GM18511 (cell line): ENCODE results near the gene GATAD2A.
"Not testable (repeated sequence)": the region's sequence is repeated elsewhere in the genome, so short reads cannot be mapped to it uniquely, and the experiment has no call there.

Experiments
- ATAC-seq: cut with Tn5 transposase; IDR thresholded peaks from one replicate; pipeline ENCODE4 v1.9.1; 2021; ENCODE audit warnings: mild to moderate bottlenecking, moderate library complexity; ENCODE audit not compliant: unreplicated experiment

The GATAD2A gene

DNA sequence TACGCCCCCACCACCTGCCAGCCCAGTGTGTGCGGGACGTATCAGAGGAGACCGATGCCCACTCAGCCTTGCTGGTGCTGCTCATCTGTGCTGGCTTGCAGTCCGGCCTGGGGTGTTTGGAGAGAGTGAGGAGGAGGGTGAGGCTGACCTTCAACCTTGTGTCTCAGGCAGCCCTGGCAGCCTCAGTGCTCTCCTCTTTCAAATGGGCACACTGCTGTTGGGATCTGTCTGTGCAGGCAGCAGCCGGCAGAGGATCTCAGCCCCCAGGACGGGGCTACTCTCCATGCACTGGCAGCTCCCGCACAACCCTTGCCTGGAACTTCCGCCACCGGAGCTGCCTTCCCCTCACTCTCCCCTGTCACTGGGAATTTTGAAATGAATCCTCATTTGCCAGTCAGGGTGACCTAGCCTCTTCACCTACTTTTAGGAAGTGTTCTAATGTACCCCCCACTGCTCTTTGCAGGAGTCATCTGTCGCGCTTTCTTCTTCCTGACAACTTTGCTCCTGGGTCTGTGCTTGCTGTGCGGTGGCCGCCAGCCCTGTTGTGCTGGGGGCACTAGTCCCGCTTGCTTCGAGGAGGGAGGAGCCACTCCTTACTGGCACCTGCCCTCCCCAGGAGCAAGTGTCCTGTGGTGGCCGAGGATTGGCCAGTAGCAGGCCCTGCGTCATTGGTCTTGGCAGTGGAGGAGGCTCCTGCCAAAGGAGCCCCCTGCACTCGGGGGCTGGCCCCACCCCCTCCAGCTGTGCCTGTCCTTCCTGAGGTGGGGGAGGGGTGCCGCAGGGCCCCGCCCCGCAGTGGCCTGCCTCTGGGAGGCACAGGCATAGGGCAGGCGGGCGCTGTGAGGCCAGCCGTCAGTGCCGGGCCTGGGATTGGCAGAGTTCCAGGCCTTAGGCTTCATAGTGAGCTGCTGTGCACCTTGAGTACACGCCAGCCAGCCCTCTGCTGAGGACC lies 56.5 kb downstream of the GATAD2A start:
- no peak for ATAC-seq

GRCh38 chr19:19463348-19464117 lies 58.1 kb downstream of the GATAD2A start:
- ATAC-seq = no peak

GRCh38 chr19:19464339-19465098 lies 59.0 kb downstream of the GATAD2A start:
- no peak for ATAC-seq

- ATAC-seq = no peak
Measured at GRCh38 chr19:19465436-19466070, 60.1 kb downstream of the GATAD2A start.

- no peak for ATAC-seq
Measured at GRCh38 chr19:19466201-19466600, 60.7 kb downstream of the GATAD2A start.

GRCh38 chr19:19468424-19469050 lies 63.1 kb downstream of the GATAD2A start:
- no peak for ATAC-seq

GRCh38 chr19:19470579-19470978 lies 65.1 kb downstream of the GATAD2A start:
- ATAC-seq = no peak

DNA sequence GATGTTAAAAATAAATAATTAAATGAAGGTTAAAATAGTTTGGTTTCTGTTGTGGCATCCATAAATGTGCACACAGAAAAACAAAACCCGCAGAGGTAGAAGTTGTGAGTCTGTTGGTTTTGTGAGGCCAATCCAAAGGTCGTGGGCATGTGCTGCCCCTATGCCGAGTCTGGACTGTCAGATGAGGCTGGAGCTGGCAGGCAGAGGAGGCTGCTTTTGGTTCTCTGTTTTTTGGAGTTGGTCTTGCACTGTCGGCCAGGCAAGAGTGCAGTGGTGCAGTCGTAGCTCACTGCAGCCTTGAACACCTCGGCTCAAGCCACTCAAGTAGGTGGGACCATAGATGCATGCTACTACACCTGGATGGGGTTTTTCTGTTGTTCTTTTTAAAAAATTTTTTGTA lies 66.2 kb downstream of the GATAD2A start:
- ATAC-seq = no peak

GRCh38 chr19:19472106-19472505 lies 66.6 kb downstream of the GATAD2A start:
- ATAC-seq = not testable (repeated sequence)

- no peak for ATAC-seq
Measured at GRCh38 chr19:19475015-19475765, 69.7 kb downstream of the GATAD2A start.

GRCh38 chr19:19475849-19476828 lies 70.7 kb downstream of the GATAD2A start:
- ATAC-seq = no peak

DNA sequence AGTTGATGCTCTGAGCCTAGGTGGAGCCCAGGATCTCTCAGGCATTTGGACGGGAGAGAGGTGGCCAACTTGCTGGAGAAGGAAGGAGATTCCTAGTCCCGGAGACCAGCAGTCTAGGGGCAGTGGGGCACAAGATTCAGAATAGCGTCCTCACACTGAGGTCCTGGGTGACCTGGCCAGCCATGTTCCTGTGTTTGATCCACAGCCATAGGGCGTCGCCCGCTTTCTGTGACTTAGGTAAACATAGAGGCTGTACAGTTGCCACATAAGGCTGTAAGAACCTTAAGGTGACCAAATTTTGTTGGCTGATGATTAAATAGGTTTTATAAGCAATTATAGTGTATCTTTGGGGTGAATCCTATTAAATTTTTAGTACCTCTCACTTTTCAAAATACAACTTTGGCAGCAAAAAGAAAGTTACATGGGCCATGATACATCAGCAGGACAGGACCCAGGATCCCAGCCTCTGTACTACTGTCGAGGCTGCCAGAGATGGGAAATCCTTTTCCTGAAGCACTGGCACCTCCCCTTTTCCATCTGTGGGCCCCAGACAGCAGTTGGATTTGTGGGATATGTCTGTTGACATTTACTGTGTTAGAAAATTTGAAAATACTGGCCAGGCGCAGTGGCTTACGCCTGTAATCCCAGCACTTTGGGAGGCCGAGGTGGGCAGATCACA lies 72.4 kb downstream of the GATAD2A start:
- no peak for ATAC-seq

- ATAC-seq = no peak
Measured at GRCh38 chr19:19480688-19481087, 75.2 kb downstream of the GATAD2A start.

DNA sequence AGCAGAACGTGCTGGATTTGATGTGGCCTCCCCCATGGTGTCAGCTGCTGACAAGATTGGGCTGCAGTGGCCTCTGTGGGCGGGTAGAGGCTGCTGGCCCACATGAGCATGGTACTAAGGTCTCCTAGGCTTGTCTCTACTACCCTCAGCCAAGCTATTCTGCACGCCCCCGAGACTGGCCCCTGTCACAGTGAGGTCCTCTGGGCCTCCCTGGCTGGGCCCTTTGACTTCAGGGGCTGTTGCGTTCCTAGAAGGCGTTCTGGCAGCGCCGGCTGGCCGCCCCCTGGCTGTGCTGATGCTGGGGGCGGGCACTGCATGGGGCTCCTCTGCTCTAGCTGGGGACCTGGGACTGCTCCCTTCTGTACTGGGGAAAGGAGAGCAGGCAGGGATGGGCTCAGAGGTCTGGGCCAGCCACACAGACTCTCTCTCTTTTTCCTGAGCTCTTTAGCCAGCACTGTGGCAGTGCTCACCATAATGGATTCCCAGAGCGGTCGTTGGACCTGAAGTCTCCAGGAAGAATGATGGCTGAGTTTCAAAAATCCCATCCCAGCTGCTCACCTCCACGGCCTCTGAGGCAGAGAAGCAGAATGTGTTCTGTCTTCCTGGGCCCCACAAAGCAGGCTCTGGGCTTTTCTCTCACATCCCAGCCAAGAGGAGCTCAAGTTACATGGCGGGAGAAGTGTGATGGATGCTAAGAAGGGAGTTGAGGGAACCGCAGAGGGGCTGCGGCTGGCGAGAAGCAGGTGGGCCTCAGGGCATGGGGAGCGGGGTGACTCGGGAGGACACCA lies 77.5 kb downstream of the GATAD2A start:
- no peak for ATAC-seq

GRCh38 chr19:19485161-19485997 lies 79.9 kb downstream of the GATAD2A start:
- ATAC-seq = no peak

DNA sequence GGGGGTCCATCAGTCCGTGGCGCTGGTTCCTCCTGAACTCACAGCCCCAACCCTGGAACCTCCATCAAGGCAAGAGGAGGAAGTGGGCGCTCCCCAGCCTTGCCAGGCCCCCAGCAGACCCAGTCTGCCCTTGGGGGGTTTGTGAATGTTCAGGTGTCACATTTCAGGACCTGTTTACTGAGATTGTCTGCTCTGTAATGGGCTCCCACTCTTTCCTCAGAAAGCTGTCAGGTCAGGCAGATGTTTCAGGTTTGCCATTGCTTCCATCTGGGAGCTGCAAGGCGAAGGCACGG lies 80.5 kb downstream of the GATAD2A start:
- ATAC-seq = no peak
